ENCODE measurements around the gene HDAC3.
A peak's percentile ranks its signal among the peaks of the same experiment; 100 is the strongest.

HDAC3 gene

GRCh38 chr5:141657937-141658545, 21.4 kb upstream of the HDAC3 start:
- peak; percentile 82 for DNase-seq (ENCODE audit: low read depth)

GRCh38 chr5:141657404-141657803, 20.8 kb upstream of the HDAC3 start:
- no peak for DNase-seq (ENCODE audit: low read depth)

GRCh38 chr5:141656396-141656795, 19.7 kb upstream of the HDAC3 start:
- DNase-seq (ENCODE audit: low read depth) = no peak

- DNase-seq (ENCODE audit: low read depth) = no peak
These were observed 18.4 kb upstream of the HDAC3 start for GRCh38 chr5:141655020-141655419.

- DNase-seq (ENCODE audit: low read depth) = peak; percentile 84
These were observed 17.6 kb upstream of the HDAC3 start for GRCh38 chr5:141654298-141654697.

- no peak for DNase-seq (ENCODE audit: low read depth)
These were observed 15.1 kb upstream of the HDAC3 start for GRCh38 chr5:141651728-141652105.

GRCh38 chr5:141650851-141651727, 14.4 kb upstream of the HDAC3 start, which contains the start of gene FCHSD1:
Gene FCHSD1, minus strand, starts transcription at chr5:141651418. Its CDS starts 50 bp downstream, at chr5:141651368.
- DNase-seq (ENCODE audit: low read depth) = no peak

GRCh38 chr5:141649972-141650371, 13.3 kb upstream of the HDAC3 start:
- no peak for DNase-seq (ENCODE audit: low read depth)

- no peak for DNase-seq (ENCODE audit: low read depth)
These were observed 12.5 kb upstream of the HDAC3 start for GRCh38 chr5:141649056-141649688.

GRCh38 chr5:141647851-141648250, 11.2 kb upstream of the HDAC3 start:
- no peak for DNase-seq (ENCODE audit: low read depth)

- DNase-seq (ENCODE audit: low read depth) = no peak
These were observed 10.6 kb upstream of the HDAC3 start for GRCh38 chr5:141647242-141647641.

GRCh38 chr5:141646026-141646425, 9.4 kb upstream of the HDAC3 start:
- no peak for DNase-seq (ENCODE audit: low read depth)

- peak; percentile 60 for DNase-seq (ENCODE audit: low read depth)
These were observed 5.1 kb upstream of the HDAC3 start for GRCh38 chr5:141641634-141642267.

GRCh38 chr5:141640698-141641097, 4.0 kb upstream of the HDAC3 start:
- no peak for DNase-seq (ENCODE audit: low read depth)

GRCh38 chr5:141640051-141640415, 3.4 kb upstream of the HDAC3 start:
- no peak for DNase-seq (ENCODE audit: low read depth)

- DNase-seq (ENCODE audit: low read depth) = no peak
These were observed 2.9 kb upstream of the HDAC3 start for GRCh38 chr5:141639357-141640050.

GRCh38 chr5:141638771-141639170, 2.1 kb upstream of the HDAC3 start:
- no peak for DNase-seq (ENCODE audit: low read depth)

GRCh38 chr5:141637767-141638419, 1.2 kb upstream of the HDAC3 start:
- DNase-seq (ENCODE audit: low read depth) = no peak

- no peak for DNase-seq (ENCODE audit: low read depth)
These were observed 596 bp upstream of the HDAC3 start for GRCh38 chr5:141637123-141637766.

GRCh38 chr5:141636106-141636412, 590 bp downstream of the HDAC3 start:
- DNase-seq (ENCODE audit: low read depth) = no peak

GRCh38 chr5:141635646-141636045, 1.0 kb downstream of the HDAC3 start:
- DNase-seq (ENCODE audit: low read depth) = no peak
